GM23338 (cell line): ENCODE measurements around the gene DLL4. TPM values are rescaled to one million over a fixed set of nuclear protein-coding genes. Genes with fewer than 3 reads are reported as not detected.

Experiments
- ATAC-seq: fragments of 200-7000 bp; cut with Tn5 transposase; 3 replicates; pipeline ENCODE4 v1.9.1; 2020
- DNase-seq: peaks from one replicate; pipeline ENCODE4 v3.0.0-alpha.2; 2015; ENCODE audit warnings: low spot score
- H2AFZ ChIP-seq: fragments of 200-600 bp; sonication (generic); 2 replicates; pipeline ENCODE4 v1.8.0; 2016; ENCODE audit warnings: antibody characterized with exemption, mild to moderate bottlenecking, moderate library complexity
- H3F3A ChIP-seq: fragments of 200-600 bp; sonication (generic); replicated peaks from 2 replicates; pipeline ENCODE4 v1.8.0; 2017; ENCODE audit warnings: antibody characterized with exemption, mixed run types, low read depth
- H3K27ac ChIP-seq: fragments of 200-600 bp; sonication (generic); 2 replicates; pipeline ENCODE4 v1.6.1; 2016; ENCODE audit warnings: low read depth
- H3K27me3 ChIP-seq: fragments of 200-600 bp; sonication (generic); 2 replicates; pipeline ENCODE4 v1.8.0; 2016; ENCODE audit warnings: mild to moderate bottlenecking, mixed run types, moderate library complexity; ENCODE audit not compliant: insufficient read depth
- H3K36me3 ChIP-seq: fragments of 200-600 bp; sonication (generic); 2 replicates; pipeline ENCODE4 v1.8.0; 2016; ENCODE audit warnings: mild to moderate bottlenecking; ENCODE audit not compliant: insufficient read depth
- H3K4me1 ChIP-seq: fragments of 200-600 bp; sonication (generic); 2 replicates; pipeline ENCODE4 v1.8.0; 2016; ENCODE audit warnings: mild to moderate bottlenecking, moderate library complexity; ENCODE audit not compliant: insufficient read depth
- H3K4me2 ChIP-seq: fragments of 200-600 bp; sonication (generic); 2 replicates; pipeline ENCODE4 v1.7.1; 2017; ENCODE audit warnings: mixed run types
- H3K4me3 ChIP-seq: fragments of 200-600 bp; sonication (generic); 2 replicates; pipeline ENCODE4 v1.6.1; 2016; ENCODE audit warnings: mixed run types
- H3K79me2 ChIP-seq: fragments of 200-600 bp; sonication (generic); replicated peaks from 2 replicates; pipeline ENCODE4 v1.8.0; 2017; ENCODE audit warnings: mild to moderate bottlenecking; ENCODE audit not compliant: insufficient read depth
- H3K9me2 ChIP-seq: fragments of 200-600 bp; sonication (generic); 2 replicates; pipeline ENCODE4 v1.8.0; 2017; ENCODE audit not compliant: insufficient read depth
- H4K20me1 ChIP-seq: fragments of 200-600 bp; sonication (generic); replicated peaks from 2 replicates; pipeline ENCODE4 v1.8.0; 2017; ENCODE audit warnings: mild to moderate bottlenecking; ENCODE audit not compliant: insufficient read depth
- H3K27ac Mint-ChIP-seq: 2 replicates; pipeline ENCODE4 v1.8.0; 2020; ENCODE audit warnings: inconsistent platforms, mild to moderate bottlenecking, moderate library complexity, mixed read lengths
- H3K27me3 Mint-ChIP-seq: 3 replicates; pipeline ENCODE4 v1.8.0; 2022; ENCODE audit warnings: low read depth, mild to moderate bottlenecking, moderate library complexity, mixed read lengths, inconsistent platforms; ENCODE audit not compliant: insufficient read depth, poor library complexity
- H3K36me3 Mint-ChIP-seq: 3 replicates; pipeline ENCODE4 v1.8.0; 2021; ENCODE audit warnings: low read depth, mild to moderate bottlenecking, inconsistent platforms, moderate library complexity, mixed read lengths
- H3K4me1 Mint-ChIP-seq: 3 replicates; pipeline ENCODE4 v1.8.0; 2020; ENCODE audit warnings: mild to moderate bottlenecking, inconsistent platforms, mixed read lengths
- H3K4me3 Mint-ChIP-seq: 3 replicates; pipeline ENCODE4 v1.8.0; 2021; ENCODE audit warnings: moderate library complexity, mild to moderate bottlenecking, inconsistent platforms, mixed read lengths
- H3K9me3 Mint-ChIP-seq: 3 replicates; pipeline ENCODE4 v1.8.0; 2020; ENCODE audit warnings: moderate library complexity, mild to moderate bottlenecking, inconsistent platforms, mixed read lengths
- CREB1 ChIP-seq: fragments of 250-450 bp; sonication (Bioruptor Pico); IDR thresholded peaks from 2 replicates; pipeline ENCODE4 v1.5.0; 2020; ENCODE audit warnings: low read depth, mild to moderate bottlenecking, moderate library complexity
- EZH2 ChIP-seq: fragments of 200-600 bp; sonication (generic); IDR thresholded peaks from one replicate; pipeline ENCODE4 v1.8.0; 2017; ENCODE audit warnings: antibody characterized with exemption, mild to moderate bottlenecking, low read depth; ENCODE audit not compliant: unreplicated experiment
- JUNB ChIP-seq: IDR thresholded peaks from one replicate; pipeline ENCODE4 v1.6.1; 2016; ENCODE audit warnings: antibody characterized with exemption; ENCODE audit not compliant: unreplicated experiment
- NANOG ChIP-seq: IDR thresholded peaks from 2 replicates; pipeline ENCODE4 v1.6.1; 2016; ENCODE audit warnings: antibody characterized with exemption, borderline replicate concordance
- REST ChIP-seq: IDR thresholded peaks from one replicate; pipeline ENCODE4 v1.6.1; 2018; ENCODE audit warnings: antibody characterized with exemption; ENCODE audit not compliant: unreplicated experiment
- STAT1 ChIP-seq: IDR thresholded peaks from one replicate; pipeline ENCODE4 v1.6.1; 2016; ENCODE audit warnings: antibody characterized with exemption; ENCODE audit not compliant: unreplicated experiment
- ZNF331 ChIP-seq: fragments of 250-450 bp; sonication (Bioruptor Pico); IDR thresholded peaks from 2 replicates; pipeline ENCODE4 v1.5.0; 2020; ENCODE audit warnings: low read depth, mild to moderate bottlenecking, moderate library complexity
- polyA plus RNA-seq: library from polyadenylated mRNA; unstranded; fragments of >200 nt; fragmentation: Nextera tagmentation; extraction: Ambion mirVana; gene quantifications from 2 replicates; pipeline ENCODE4 v1.2.1, GENCODE V29; 2016
- total RNA-seq: library from RNA; depleted of rRNA; stranded (reverse); fragments of >200 nt; shearing (Covaris generic); gene quantifications from 2 replicates; pipeline ENCODE4 v1.2.3, GENCODE V29; 2014
- TF ChIP-seq, protein P1 (sequence below), 2 experiments: fragments of 200-600 bp in 1 of 2; sonication (generic) in 1 of 2; conservative IDR thresholded peaks; 2 replicates each; pipeline versions ENCODE4 v1.5.1 to v1.6.1; 2016 to 2017; ENCODE audit warnings: antibody characterized with exemption in 2 of 2, low read depth in 2 of 2, mild to moderate bottlenecking in 2 of 2, moderate library complexity in 1 of 2
- TF ChIP-seq, protein P2 (sequence below): fragments of 250-450 bp; sonication (Bioruptor Pico); IDR thresholded peaks from 2 replicates; pipeline ENCODE4 v1.5.0; 2020; ENCODE audit warnings: mild to moderate bottlenecking, moderate library complexity
- TF ChIP-seq, protein P3 (sequence below): IDR thresholded peaks from 2 replicates; pipeline ENCODE4 v1.6.1; 2016; ENCODE audit warnings: antibody characterized with exemption

Gene DLL4
- total and polyA plus RNA-seq, 2 experiments from 2014 or later = 0.31 to 0.99 TPM

DNA sequence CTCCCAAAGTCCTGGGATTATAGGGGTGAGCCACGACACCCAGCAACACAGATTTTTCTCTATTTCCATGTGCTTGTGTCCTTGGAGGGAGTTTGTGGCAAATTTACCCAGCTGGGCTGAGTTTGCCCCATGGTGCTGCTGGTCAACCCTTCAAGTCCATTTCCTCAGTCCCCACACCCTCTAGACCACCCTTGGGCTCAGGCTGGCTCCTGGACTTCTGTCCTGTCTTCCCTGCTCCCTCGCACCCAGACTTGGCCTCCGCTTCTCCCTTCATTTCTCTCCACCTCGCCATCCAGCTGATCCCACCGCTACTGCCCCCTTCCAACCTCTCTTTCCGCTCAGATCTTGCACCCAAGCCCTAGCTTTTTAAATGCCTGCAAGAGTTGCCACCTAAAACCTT lies 47.8 kb upstream of the DLL4 start:
- Mint-ChIP-seq H3K4me1 (peaks cover 9% of the 10 kb centered on the region; the same call in 2 of the 3 replicates), H3K36me3 (no peaks in the 10 kb centered on the region; the same call in 2 of the 3 replicates), H3K27ac (no peak overlapping the region), H3K4me3 (no peak overlapping the region), H3K27me3 (peaks cover 8% of the 10 kb centered on the region), H3K9me3 (peaks cover 7% of the 10 kb centered on the region; the same call in 2 of the 3 replicates)
- Histone ChIP-seq H2AFZ (no peak overlapping the region), H3K79me2 (no peaks in the 10 kb centered on the region), H3K27ac (no peak overlapping the region), H3K36me3 (no peaks in the 10 kb centered on the region), H3K4me2 (no peak overlapping the region), H3K27me3 (no peaks in the 10 kb centered on the region), H3K4me1 (0 out of 2 replicates have a peak, but pooled peaks cover 4% of the 10 kb centered on the region), H3K4me3 (no peak overlapping the region), H3K9me2 (no peaks in the 10 kb centered on the region), H3F3A (no peaks in the 10 kb centered on the region), H4K20me1 (no peaks in the 10 kb centered on the region)
- no peak for DNase-seq
- ATAC-seq = no peak
- TF ChIP-seq REST (no peak), CREB1 (CRISPR knock-in tag) (no peak), JUNB (no peak), EZH2 (no peak), STAT1 (no peak), ZNF331 (CRISPR knock-in tag) (no peak), NANOG (no peak)
- TF ChIP-seq, protein P1, sequence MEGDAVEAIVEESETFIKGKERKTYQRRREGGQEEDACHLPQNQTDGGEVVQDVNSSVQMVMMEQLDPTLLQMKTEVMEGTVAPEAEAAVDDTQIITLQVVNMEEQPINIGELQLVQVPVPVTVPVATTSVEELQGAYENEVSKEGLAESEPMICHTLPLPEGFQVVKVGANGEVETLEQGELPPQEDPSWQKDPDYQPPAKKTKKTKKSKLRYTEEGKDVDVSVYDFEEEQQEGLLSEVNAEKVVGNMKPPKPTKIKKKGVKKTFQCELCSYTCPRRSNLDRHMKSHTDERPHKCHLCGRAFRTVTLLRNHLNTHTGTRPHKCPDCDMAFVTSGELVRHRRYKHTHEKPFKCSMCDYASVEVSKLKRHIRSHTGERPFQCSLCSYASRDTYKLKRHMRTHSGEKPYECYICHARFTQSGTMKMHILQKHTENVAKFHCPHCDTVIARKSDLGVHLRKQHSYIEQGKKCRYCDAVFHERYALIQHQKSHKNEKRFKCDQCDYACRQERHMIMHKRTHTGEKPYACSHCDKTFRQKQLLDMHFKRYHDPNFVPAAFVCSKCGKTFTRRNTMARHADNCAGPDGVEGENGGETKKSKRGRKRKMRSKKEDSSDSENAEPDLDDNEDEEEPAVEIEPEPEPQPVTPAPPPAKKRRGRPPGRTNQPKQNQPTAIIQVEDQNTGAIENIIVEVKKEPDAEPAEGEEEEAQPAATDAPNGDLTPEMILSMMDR (conservative IDR thresholded peaks at IDR 0.05; ENCODE audit: low read depth in 2 of 2) = no peak
- TF ChIP-seq, protein P2, sequence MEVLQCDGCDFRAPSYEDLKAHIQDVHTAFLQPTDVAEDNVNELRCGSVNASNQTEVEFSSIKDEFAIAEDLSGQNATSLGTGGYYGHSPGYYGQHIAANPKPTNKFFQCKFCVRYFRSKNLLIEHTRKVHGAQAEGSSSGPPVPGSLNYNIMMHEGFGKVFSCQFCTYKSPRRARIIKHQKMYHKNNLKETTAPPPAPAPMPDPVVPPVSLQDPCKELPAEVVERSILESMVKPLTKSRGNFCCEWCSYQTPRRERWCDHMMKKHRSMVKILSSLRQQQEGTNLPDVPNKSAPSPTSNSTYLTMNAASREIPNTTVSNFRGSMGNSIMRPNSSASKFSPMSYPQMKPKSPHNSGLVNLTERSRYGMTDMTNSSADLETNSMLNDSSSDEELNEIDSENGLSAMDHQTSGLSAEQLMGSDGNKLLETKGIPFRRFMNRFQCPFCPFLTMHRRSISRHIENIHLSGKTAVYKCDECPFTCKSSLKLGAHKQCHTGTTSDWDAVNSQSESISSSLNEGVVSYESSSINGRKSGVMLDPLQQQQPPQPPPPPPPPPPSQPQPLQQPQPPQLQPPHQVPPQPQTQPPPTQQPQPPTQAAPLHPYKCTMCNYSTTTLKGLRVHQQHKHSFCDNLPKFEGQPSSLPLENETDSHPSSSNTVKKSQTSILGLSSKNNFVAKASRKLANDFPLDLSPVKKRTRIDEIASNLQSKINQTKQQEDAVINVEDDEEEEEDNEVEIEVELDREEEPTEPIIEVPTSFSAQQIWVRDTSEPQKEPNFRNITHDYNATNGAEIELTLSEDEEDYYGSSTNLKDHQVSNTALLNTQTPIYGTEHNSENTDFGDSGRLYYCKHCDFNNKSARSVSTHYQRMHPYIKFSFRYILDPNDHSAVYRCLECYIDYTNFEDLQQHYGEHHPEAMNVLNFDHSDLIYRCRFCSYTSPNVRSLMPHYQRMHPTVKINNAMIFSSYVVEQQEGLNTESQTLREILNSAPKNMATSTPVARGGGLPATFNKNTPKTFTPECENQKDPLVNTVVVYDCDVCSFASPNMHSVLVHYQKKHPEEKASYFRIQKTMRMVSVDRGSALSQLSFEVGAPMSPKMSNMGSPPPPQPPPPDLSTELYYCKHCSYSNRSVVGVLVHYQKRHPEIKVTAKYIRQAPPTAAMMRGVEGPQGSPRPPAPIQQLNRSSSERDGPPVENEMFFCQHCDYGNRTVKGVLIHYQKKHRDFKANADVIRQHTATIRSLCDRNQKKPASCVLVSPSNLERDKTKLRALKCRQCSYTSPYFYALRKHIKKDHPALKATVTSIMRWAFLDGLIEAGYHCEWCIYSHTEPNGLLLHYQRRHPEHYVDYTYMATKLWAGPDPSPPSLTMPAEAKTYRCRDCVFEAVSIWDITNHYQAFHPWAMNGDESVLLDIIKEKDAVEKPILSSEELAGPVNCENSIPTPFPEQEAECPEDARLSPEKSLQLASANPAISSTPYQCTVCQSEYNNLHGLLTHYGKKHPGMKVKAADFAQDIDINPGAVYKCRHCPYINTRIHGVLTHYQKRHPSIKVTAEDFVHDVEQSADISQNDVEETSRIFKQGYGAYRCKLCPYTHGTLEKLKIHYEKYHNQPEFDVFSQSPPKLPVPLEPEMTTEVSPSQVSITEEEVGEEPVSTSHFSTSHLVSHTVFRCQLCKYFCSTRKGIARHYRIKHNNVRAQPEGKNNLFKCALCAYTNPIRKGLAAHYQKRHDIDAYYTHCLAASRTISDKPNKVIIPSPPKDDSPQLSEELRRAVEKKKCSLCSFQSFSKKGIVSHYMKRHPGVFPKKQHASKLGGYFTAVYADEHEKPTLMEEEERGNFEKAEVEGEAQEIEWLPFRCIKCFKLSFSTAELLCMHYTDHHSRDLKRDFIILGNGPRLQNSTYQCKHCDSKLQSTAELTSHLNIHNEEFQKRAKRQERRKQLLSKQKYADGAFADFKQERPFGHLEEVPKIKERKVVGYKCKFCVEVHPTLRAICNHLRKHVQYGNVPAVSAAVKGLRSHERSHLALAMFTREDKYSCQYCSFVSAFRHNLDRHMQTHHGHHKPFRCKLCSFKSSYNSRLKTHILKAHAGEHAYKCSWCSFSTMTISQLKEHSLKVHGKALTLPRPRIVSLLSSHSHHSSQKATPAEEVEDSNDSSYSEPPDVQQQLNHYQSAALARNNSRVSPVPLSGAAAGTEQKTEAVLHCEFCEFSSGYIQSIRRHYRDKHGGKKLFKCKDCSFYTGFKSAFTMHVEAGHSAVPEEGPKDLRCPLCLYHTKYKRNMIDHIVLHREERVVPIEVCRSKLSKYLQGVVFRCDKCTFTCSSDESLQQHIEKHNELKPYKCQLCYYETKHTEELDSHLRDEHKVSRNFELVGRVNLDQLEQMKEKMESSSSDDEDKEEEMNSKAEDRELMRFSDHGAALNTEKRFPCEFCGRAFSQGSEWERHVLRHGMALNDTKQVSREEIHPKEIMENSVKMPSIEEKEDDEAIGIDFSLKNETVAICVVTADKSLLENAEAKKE (CRISPR knock-in tag) = no peak
- TF ChIP-seq, protein P3, sequence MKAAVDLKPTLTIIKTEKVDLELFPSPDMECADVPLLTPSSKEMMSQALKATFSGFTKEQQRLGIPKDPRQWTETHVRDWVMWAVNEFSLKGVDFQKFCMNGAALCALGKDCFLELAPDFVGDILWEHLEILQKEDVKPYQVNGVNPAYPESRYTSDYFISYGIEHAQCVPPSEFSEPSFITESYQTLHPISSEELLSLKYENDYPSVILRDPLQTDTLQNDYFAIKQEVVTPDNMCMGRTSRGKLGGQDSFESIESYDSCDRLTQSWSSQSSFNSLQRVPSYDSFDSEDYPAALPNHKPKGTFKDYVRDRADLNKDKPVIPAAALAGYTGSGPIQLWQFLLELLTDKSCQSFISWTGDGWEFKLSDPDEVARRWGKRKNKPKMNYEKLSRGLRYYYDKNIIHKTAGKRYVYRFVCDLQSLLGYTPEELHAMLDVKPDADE = no peak
